Measurements from ENCODE around the gene ASAP2.

Gene ASAP2

GRCh38 chr2:9330612-9331270 is 124.1 kb downstream of the ASAP2 start:
- H2AFZ ChIP-seq (ENCODE audit: low read depth, low read length): no peak overlapping the region
- no peaks in the 10 kb centered on the region for H3K79me2 ChIP-seq (ENCODE audit: insufficient read depth, low read length)
- no peaks in the 10 kb centered on the region for H4K20me1 ChIP-seq (ENCODE audit: insufficient read depth, low read length)
- TF ChIP-seq CTCF (IDR thresholded peaks at IDR 0.05; ENCODE audit: borderline replicate concordance, extremely low read depth, low read length, poor library complexity, severe bottlenecking) (no peak), EZH2 (IDR thresholded peaks at IDR 0.05; ENCODE audit: borderline replicate concordance, low read depth, low read length, severe bottlenecking) (no peak)
- H3K9ac ChIP-seq (ENCODE audit: low read depth, low read length): no peak overlapping the region
- H3K27ac ChIP-seq (ENCODE audit: low read length): no peak overlapping the region
- H3K4me1 ChIP-seq (ENCODE audit: insufficient read depth, low read length): no peaks in the 10 kb centered on the region
- H3K27me3 ChIP-seq (ENCODE audit: insufficient read depth, low read length, poor library complexity): no peaks in the 10 kb centered on the region
- H3K4me2 ChIP-seq (ENCODE audit: insufficient read depth, low read length): no peak overlapping the region
- DNase-seq (no peak), ATAC-seq (ENCODE audit: insufficient read depth, low read depth) (no peak)
- peaks cover 24% of the 10 kb centered on the region; the same call in 1 of the 2 replicates for H3K36me3 ChIP-seq (ENCODE audit: insufficient read depth, low read length)
- H3K4me3 ChIP-seq (ENCODE audit: low read depth in 1 of 2, low read length in 2 of 2): no peak overlapping the region
- H3K9me3 ChIP-seq (ENCODE audit: insufficient read depth, low read length, severe bottlenecking): no peaks in the 10 kb centered on the region

GRCh38 chr2:9331704-9332103 is 125.1 kb downstream of the ASAP2 start:
- Histone ChIP-seq H3K27me3 (ENCODE audit: insufficient read depth, low read length, poor library complexity) (no peaks in the 10 kb centered on the region), H2AFZ (ENCODE audit: low read depth, low read length) (no peak overlapping the region), H3K4me2 (ENCODE audit: insufficient read depth, low read length) (no peak overlapping the region), H3K4me1 (ENCODE audit: insufficient read depth, low read length) (no peaks in the 10 kb centered on the region), H3K79me2 (ENCODE audit: insufficient read depth, low read length) (no peaks in the 10 kb centered on the region), H3K4me3 (ENCODE audit: low read depth in 1 of 2, low read length in 2 of 2) (no peak overlapping the region), H3K27ac (ENCODE audit: low read length) (no peak overlapping the region), H3K9me3 (ENCODE audit: insufficient read depth, low read length, severe bottlenecking) (no peaks in the 10 kb centered on the region), H3K36me3 (ENCODE audit: insufficient read depth, low read length) (peaks cover 29% of the 10 kb centered on the region; the same call in 1 of the 2 replicates), H4K20me1 (ENCODE audit: insufficient read depth, low read length) (no peaks in the 10 kb centered on the region), H3K9ac (ENCODE audit: low read depth, low read length) (no peak overlapping the region)
- no peak for ATAC-seq (ENCODE audit: insufficient read depth, low read depth)
- TF ChIP-seq EZH2 (IDR thresholded peaks at IDR 0.05; ENCODE audit: borderline replicate concordance, low read depth, low read length, severe bottlenecking): no peak
- TF ChIP-seq CTCF (IDR thresholded peaks at IDR 0.05; ENCODE audit: borderline replicate concordance, extremely low read depth, low read length, poor library complexity, severe bottlenecking): no peak
- no peak for DNase-seq

- ATAC-seq (ENCODE audit: insufficient read depth, low read depth): no peak
- Histone ChIP-seq H3K9me3 (ENCODE audit: insufficient read depth, low read length, severe bottlenecking) (no peaks in the 10 kb centered on the region), H3K9ac (ENCODE audit: low read depth, low read length) (no peak overlapping the region), H3K27me3 (ENCODE audit: insufficient read depth, low read length, poor library complexity) (no peaks in the 10 kb centered on the region), H3K36me3 (ENCODE audit: insufficient read depth, low read length) (peaks cover 29% of the 10 kb centered on the region; the same call in 1 of the 2 replicates), H3K79me2 (ENCODE audit: insufficient read depth, low read length) (no peaks in the 10 kb centered on the region), H3K27ac (ENCODE audit: low read length) (no peak overlapping the region), H3K4me1 (ENCODE audit: insufficient read depth, low read length) (no peaks in the 10 kb centered on the region), H2AFZ (ENCODE audit: low read depth, low read length) (no peak overlapping the region), H3K4me2 (ENCODE audit: insufficient read depth, low read length) (no peak overlapping the region), H4K20me1 (ENCODE audit: insufficient read depth, low read length) (no peaks in the 10 kb centered on the region), H3K4me3 (ENCODE audit: low read depth in 1 of 2, low read length in 2 of 2) (no peak overlapping the region)
- DNase-seq: no peak
- TF ChIP-seq EZH2 (IDR thresholded peaks at IDR 0.05; ENCODE audit: borderline replicate concordance, low read depth, low read length, severe bottlenecking) (no peak), CTCF (IDR thresholded peaks at IDR 0.05; ENCODE audit: borderline replicate concordance, extremely low read depth, low read length, poor library complexity, severe bottlenecking) (no peak)
Measured at GRCh38 chr2:9332136-9332852, 125.7 kb downstream of the ASAP2 start.
